GM18870 (cell line): ENCODE measurements around the gene ARHGAP15.

Experiments used
- ATAC-seq: cut with Tn5 transposase; IDR thresholded peaks from one replicate; pipeline ENCODE4 v1.9.1; 2021; ENCODE audit warnings: moderate library complexity; ENCODE audit not compliant: unreplicated experiment

ARHGAP15 gene

GRCh38 chr2:143218621-143219020 lies 89.4 kb downstream of the ARHGAP15 start:
- no peak for ATAC-seq

DNA sequence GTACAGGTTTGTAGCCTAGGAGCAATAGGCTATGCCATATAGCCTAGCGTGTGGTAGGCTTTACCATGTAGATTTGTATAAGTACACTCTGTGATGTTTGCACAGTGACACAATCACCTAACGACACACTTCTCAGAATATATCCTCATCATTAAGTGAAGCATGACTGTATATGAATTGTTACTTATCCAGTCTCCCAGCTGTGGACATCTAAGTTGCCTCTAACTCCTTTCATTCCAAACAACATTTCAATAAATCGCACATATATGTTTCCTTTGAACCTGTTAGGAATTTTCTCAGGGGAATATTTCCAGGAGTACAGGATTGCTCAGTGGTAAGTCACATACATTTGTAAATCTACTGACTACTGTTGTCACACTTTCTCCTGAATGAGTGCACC lies 90.0 kb downstream of the ARHGAP15 start:
- ATAC-seq, result no peak

- no peak for ATAC-seq
Observed at GRCh38 chr2:143223556-143223955, 94.3 kb downstream of the ARHGAP15 start.

- ATAC-seq, result no peak
Observed at GRCh38 chr2:143225931-143226330, 96.7 kb downstream of the ARHGAP15 start.

DNA sequence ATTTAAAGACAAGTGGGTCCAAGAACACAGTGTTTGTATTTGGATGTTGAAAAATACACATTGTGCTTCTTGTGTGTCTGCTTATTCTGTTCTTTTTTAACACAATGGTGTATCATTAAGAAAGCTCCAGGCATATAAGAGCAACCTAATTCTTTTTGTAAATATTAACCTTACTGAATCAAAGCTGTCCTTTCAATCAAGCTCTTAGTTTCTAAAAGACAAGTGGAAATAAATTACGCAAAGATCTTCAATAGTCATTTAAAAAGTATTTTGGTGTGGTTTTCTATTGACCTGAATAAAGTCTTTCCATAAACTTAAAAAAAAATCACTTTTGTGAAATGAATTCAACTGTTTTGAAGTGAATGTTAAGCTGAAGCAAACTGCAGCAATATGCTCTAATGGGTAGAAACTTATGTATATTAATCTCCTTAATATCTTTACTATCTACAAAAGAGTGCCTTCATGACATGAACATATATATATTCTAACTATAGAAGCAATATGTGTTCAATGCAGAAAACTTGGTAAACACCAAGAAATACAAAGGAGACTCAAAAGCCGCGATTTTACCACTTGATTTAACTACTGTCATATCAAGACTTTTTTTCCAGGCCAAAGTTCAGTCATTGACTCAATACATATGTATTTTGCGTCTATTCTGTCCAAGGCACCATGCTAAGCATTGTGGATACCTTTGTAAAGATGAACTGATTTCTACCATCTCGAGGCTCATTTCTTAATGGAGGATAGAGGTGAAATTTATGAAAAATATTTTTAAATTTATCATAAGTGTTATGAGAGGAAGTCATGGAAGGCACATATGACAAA lies 97.7 kb downstream of the ARHGAP15 start:
- no peak for ATAC-seq

- no peak for ATAC-seq
Observed at GRCh38 chr2:143229411-143229810, 100.2 kb downstream of the ARHGAP15 start.

- no peak for ATAC-seq
Observed at GRCh38 chr2:143229952-143230351, 100.7 kb downstream of the ARHGAP15 start.

GRCh38 chr2:143230506-143231253 lies 101.5 kb downstream of the ARHGAP15 start:
- no peak for ATAC-seq

DNA sequence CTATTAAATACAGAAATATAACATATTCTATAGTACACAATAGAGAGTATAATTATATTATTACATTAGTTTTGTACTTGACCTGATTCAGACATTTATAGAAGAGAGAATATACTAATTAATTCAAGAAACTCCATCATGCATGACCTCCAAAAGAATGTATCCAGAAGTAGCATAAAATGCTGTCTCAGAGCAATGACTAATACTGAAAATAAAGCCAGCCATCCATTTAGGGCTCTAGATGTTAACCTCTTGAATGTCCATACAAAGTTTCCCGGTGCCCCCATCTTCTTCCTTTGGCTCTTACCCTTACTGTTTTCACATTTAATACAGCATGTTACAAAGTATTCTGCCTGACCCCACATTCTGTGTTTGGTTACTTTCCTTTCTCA lies 102.0 kb downstream of the ARHGAP15 start:
- no peak for ATAC-seq

GRCh38 chr2:143237146-143237777 lies 108.0 kb downstream of the ARHGAP15 start:
- ATAC-seq, result no peak

- ATAC-seq, result no peak
Observed at GRCh38 chr2:143241403-143242088, 112.3 kb downstream of the ARHGAP15 start.

DNA sequence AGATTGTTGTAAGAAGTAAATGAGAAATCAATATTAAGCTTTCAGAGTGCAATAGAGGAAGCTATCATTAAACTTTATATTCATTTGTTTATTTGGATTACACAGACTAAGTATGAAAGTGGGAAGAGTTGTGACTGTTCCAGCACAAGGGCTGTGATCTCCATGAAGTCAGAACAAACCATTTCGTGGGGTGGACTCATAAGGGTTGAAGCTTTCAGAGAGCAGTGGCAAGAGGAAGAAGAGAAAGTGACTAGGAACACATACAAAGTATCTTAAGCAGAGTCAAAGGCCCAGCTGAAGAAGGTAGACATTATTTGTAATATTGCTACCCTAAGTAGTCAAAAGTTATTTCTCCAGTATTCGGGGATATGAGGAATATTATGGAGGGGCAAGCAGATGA lies 117.0 kb downstream of the ARHGAP15 start:
- no peak for ATAC-seq

DNA sequence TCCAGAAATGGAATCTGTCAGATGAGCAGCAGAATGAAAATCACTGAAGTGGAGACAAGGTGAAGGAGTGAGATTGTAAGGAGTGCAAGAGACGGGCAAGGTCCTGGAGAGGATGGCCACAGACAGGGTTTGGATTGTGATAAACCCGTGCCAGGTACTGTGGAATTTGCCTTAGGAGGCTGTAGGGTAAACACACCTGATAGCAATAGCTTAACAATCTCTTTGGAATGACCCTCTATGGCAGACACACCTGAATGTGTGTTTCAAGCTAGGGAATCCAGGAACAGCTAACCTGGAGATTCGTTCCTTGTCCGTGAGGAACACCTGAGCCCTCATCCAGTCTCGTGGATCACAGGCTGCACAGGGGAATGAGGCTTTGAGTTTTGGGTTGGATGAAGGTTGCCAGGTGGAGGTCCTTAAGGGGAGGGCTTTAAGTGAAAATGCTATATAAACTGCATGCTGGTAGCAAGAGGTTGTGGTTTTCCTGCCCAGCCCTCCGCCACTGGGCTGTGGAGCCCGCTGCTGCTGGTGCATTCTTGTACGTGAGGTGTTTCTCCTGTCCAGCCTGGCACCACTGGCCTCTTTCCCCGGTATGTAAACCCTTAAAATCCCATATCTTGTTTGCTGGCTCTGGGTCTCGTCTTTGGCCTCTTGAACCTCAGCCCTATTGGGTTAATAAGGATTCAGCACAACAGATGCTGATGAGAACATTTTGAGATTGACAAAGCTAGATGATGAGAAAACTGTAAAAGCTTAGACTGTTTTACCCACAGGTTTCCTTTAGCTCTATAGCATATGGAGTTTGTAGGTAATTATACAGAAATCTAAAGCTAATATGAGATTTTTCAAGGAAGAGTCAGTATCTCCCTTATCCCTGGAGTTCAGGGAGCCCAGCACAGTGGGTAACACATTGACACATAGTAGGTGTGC lies 117.9 kb downstream of the ARHGAP15 start:
- no peak for ATAC-seq

DNA sequence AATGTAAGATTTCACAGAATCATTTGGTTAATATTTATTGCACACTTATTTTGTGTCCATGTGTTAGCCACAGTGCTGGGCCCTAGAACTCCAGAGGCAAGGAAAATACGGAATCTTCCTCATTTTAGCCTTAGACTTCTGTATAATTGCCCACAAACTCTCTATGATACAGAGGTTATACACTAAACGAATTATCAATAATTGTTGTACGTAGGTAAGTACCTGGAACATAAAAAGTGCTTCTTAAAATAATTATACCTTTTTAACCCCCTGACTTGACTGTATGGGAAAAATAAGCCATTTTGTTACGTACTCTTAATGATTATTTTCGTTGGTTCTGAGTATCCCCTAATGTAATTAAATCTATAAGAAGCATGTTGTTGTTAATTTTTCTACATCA lies 119.4 kb downstream of the ARHGAP15 start:
- ATAC-seq, result no peak

DNA sequence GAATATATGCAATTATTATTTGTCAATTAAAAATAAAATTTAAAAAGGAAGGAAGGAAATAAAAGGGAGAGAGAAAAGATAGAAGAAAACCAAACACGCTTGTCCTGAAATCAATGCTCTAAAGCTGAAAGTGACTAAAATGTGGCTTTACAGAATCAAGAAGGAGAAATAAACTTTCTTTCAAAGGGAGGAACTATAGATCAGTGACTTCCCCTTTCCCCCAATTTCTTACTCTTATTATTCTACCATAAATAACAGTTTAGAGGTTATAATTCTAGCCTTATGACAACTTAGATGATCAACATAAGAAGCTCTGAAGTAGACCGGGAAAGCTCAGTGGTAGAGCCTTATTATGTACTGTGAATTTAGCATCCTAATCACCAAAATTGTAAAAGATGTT lies 122.5 kb downstream of the ARHGAP15 start:
- no peak for ATAC-seq

DNA sequence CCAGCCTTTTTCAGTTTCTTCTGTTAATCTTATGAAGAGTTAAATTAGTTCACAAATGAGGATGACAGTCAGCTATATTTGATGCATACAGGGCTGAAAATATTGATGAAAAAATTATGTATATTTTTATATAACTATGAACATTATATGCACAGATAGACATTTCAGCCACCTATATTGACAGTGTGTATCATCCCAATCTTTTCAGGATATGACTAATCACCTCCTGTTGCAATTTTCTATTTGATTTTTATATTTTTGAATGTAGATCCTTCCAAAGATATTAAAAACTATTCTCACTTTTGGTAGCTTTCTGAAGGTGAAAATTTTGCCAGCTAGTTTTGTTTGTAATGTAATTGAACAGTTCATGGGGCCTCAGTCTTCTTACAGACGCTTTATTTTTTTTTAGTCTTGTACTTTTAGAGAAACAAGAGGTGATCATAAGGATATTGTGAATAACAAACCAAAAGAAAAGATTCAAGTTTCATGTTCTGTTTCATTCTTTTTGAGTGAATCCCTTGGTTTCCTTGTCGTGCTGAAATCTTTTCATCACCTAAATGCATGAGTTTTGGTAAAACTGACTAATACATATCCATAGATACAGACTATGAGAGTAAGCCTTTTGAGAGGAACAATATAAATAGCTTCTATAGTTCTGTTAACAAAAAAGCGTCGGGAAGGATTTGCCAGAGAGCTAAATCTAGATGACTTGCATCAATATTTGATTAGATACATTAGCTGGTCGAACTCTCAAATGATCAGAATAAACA lies 123.1 kb downstream of the ARHGAP15 start:
- no peak for ATAC-seq

- ATAC-seq, result no peak
Observed at GRCh38 chr2:143254110-143254509, 124.9 kb downstream of the ARHGAP15 start.

DNA sequence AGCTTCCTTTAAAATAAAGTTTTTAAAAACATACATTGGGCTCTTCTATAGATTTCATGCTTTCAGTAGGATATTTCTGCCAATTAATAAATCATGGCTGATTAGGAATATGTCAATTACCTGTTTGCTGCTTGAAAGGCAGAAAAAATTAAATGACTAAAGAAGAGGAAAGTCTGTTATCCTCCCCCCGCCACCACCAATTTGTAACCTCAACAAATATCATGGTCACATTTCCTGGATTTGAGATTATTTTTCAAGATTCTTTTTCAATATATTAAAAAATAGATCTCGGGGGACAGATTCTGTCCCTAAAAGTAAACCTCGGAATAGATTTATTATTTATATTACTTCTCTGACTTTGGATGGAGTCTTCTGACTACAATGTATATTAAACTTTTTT lies 125.9 kb downstream of the ARHGAP15 start:
- no peak for ATAC-seq

GRCh38 chr2:143255899-143256298 lies 126.7 kb downstream of the ARHGAP15 start:
- peak; percentile 39 for ATAC-seq
